Measurements from ENCODE around the gene LFNG.
A peak's percentile ranks its signal among the peaks of the same experiment; 100 is the strongest.
"Not testable (repeated sequence)": the region's sequence is repeated elsewhere in the genome, so short reads cannot be mapped to it uniquely, and the experiment has no call there.

LFNG gene

DNA sequence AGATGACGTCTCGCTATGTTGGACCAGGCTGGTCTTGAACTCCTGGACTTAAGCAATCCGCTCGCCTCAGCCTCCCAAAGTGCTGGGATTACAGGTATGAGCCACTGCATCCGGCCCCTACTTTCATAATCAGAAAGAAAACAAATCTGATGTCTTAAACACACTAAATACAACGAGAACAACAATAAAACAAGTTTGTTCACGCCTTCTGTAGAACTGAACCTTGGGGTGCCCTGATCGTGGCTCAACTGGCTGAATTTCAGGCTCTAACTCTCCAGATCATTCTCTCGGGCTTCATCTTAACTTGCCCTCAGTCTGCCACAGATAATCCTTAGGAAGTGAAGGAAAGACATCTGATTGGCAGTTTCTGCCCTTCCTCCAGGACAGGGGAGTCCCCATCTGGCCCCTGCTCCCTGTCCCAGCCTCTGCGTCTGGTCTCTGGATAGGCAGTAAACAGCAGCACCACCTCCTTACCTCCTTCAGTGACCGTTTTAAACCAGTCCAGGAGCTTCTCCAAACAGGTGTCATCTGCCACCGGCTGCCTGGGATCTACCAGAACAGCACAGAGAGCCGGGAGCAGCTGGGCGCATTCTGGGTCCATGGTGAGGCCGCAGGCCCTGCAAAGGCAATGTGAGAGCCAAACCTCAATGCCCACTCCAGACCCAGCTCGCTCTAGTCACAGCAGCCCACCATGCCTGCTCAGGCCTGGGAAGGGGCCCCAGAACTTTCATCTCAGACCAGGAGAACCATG lies 34.4 kb downstream of the LFNG start:
- no peak for DNase-seq

DNA sequence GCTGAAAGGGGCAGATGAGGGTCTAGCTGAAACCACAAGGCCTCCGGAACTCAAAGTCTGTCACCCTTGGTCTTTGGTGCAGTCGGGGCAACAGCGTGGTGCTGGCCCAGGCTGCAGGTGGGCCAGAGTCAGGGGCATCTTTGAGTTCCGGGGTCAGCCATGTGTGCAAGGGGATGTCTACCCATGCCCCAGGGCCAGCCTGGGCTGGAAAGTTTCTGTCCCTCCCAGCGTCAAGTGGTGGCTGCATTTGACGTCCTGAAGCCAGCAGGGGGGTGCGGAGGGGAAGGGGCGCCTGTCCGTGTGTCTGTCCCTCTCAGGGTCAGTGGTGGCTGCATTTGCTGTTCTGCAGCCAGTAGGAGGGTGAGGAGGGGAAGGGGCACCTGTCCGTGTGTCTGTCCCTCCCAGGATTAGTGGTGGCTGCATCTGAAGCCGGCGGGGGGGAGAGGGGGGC lies 35.1 kb downstream of the LFNG start:
- DNase-seq: no peak

DNA sequence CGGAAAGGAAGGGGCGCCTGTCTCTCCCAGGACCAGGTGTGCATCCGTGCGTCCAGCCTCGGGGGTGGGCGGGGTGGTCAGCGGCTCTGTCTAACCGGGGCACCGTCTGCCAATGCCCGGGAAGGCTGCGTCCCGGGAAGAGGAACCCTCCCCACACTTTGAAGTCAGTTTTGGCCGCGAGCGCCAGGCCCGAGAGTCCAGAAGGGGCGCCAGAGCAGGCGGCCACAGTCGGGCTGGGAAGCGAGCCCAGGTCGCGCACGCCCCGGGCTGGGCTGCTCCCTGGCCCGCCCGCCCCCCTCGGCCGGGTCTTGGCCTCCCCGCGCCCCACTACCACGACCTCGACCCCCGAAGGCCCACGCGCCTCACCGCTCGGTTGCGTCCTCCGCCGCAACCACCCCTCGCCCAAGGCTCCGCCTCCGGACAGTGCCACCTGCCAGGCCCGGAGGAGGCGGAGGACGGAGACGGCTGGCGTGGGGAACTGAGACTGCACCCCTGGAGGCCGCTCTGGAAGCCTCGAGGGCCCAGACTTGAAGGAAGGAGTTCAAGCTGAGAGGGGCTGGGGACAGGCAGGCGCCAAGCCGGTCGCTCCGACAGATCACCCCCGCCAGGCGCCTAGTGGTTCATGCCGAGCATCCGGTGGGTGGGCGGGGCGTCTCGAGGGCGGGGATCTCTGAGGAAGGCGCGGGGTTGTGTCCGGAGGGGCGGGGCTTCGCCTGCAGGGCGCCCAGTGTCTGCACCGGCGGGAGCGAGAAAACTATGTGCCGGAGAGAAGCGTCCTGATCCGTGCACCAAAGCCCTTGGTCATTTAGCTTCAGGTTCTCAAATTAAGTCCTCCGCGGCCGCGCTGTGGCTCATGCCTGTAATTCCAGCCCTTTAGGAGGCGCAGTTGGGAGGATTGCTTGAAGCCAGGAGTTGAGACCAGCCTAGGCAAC lies 35.8 kb downstream of the LFNG start, which contains the start of gene BRAT1:
Gene BRAT1, minus strand, starts transcription at position 404 of the 932 bp plus-strand sequence. CDS start 1,093 bp downstream, outside the sequence.
- peak; percentile 86 for DNase-seq

DNA sequence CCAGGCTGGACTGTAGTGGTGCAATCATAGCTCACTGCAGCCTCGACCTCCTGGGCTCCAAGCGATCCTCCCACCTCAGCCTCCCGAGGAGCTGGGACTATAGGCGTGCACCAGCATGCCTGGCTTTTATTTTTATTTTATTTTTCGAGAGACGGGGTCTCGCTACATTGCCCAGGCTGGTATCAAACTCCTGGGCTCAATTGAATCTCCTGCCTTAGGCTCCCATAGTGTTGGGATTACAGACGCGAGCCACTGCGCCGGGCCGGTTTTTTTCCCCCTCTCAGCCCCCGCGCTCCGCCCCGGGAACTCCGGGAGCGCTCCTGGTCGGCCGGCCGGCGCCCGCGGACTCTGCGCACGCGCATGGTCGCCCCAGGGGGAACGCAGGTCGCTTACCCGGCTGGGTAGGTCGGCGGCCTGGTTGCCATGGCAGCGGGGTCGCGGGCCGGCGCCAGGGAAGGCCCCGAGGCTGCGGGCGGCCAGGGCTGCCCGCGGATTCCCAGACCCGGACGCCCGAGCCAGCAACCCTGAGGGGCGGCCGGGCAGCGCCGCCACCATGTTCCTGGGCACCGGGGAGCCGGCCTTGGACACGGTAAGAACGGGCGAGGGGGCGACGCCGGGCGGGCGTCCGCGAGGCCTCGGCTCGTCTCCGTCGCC lies 39.2 kb downstream of the LFNG start, which contains the start of gene IQCE:
Gene IQCE, plus strand, starts transcription at position 351 of the 654 bp plus-strand sequence. Its CDS starts 203 bp downstream, at position 554.
- peak; percentile 66 for DNase-seq

DNA sequence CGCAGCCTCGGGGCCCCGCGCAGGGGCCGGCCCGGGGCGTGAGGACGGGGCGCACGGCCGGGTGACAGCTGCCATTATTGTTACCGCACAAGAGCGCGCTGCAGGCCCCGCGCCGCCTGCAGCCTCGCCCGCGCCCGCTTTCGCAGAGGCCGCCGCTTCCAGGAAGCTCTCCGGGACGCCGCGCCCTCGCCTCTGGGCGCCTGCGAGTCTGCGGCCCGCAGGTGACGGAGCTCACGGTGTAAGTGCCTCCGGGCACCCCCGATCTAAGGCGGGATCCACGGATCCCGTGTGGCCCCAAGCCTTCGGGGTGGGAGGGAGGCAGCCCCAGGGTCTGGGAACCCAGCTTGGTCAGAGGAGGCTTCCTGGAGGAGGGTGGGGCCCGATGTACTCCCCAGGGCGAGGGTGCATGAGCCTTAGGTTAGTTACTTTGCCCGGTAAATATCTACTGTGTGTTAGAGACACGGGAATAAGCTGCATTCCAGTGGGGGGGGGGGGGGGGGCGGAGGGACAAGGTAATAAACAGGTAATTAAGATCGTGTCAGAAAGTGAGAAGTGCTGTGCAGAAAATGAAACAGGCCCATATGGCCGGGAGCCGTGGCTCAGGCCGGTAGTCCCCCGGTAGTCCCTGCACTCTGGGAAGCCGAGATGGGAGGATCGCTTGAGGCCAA lies 39.8 kb downstream of the LFNG start:
- no peak for DNase-seq

DNA sequence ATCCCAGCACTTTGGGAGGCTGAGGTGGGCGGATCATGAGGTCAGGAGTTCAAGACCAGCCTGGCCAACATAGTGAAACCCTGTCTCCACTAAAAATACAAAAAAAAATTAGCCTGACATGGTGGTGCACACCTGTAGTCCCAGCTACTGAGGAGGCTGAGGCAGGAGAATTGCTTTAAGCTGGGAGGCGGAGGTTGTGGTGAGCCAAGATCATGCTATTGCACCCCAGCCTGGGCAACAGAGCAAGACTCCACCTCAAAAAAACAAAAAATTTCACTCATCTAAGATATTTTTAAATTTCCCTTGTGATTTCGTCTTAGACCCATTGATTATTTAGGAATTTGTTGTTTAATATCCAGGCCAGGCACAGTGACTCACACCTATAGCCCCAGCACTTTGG lies 44.4 kb downstream of the LFNG start:
- DNase-seq: not testable (repeated sequence)

DNA sequence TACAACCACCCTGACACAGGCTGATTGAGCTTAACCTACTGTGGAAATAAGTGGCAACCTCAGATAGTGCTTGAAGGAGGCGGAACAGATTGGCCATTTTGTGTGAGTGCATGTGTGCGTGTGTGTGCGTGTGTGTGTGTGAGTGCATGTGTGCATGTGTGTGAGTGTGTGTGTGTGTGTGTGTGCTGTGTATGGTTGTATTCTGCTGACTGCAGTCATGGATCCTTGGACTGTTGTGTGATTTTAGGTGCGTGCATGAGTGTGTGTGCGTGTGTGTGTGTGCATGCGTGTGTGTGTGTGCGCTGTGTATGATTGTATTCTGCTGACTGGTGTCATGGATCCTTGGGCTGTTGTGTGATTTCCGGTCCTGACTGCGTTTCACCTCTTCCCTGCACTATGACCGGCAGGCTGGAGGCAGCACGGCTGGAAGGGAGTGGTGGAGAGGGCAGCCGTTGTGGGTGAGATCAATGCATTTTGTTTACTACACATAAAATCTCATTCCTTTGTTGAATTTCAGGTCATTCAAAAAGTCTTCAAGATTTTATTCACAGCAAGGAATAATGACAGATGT lies 45.5 kb downstream of the LFNG start:
- DNase-seq: no peak

DNA sequence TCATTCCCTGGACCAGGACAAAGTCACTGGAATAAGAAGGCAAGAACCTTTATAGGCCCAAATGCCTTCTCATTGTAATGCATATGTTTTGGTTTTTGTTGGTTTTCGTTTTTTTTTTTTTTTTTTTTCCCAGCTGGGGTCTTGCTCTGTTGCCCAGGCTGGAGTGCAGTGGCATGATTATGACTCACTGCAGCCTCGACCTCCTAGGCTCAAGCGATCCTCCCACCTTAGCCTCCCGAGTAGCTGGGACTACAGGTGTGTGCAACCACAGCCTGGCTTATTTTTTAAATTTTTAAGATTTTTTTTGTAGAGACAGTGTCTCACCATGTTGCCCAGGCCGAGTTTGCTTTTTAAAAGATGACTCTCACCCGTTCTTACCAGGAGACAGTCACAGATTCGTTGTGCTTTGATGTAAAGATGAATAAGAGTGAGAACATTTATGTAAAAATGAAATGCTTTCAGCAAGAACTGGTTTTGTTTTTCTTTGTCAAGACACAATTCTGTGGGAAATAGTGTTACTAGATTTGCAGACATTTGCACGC lies 46.8 kb downstream of the LFNG start:
- no peak for DNase-seq

DNA sequence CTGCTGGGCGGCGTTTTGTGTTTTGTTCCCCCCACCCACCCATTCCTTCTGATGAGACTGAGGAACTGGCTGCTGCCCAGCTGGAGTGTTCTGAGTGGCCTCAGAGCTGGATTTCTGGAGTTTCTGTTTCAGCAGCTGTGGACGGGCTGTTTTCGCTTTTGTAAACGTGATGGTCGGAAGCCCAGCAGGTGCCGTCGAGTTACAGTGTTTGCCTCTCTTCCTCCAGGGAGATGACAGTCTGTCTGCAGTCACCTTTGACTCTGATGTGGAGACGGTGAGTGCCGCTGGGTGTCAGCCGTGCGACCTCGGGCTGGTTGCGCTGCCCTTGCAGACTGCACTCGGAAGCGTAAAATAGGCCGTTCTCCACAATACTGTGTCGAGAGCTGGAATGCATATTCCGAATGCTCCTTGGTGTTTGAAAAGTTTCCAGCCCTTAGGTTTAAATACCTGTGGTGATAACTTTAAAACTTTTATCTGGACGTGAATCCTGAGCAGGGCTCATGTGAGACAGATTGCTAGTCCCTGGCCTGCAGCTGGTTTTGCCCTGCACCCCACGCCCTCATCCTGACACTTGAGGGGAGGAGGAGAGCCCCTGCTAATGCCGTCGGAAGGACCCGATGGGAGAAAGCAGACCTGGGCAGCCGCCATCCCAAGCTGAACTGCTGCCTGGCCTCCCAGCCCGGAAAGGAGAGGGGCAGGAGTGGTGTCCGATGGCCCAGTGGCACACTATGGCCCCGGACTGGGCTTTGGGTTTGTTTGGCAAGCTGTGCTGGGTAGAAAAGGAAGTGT lies 47.5 kb downstream of the LFNG start:
- DNase-seq: no peak

DNA sequence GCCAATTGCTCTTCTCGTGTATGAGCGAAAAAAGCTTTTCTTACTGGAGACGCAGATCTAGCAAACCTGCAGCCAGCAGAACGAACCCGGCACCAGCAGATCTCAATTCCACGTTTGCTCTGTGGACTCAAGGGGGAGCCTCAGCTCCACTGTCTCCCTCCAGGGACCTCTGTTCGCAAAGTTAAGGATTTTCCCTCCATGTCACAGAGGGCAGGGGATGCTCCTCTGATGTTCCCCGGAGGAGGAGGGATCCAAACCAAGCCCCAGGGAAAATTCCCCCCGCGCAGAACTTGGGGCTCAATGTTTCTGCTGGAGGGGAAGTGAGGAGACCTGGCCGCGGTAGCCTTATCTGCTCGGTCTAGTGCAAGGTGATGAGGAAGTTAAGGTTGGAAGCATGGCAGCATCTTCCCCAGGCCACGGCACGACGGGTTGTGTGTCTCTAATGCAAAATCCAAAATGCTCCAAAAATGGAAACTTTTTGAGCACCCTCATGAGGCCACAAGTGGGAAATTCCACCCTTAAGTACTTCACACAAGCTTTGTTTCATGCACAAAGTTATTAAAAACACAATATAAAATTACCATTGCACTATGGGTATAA lies 48.2 kb downstream of the LFNG start:
- no peak for DNase-seq

DNA sequence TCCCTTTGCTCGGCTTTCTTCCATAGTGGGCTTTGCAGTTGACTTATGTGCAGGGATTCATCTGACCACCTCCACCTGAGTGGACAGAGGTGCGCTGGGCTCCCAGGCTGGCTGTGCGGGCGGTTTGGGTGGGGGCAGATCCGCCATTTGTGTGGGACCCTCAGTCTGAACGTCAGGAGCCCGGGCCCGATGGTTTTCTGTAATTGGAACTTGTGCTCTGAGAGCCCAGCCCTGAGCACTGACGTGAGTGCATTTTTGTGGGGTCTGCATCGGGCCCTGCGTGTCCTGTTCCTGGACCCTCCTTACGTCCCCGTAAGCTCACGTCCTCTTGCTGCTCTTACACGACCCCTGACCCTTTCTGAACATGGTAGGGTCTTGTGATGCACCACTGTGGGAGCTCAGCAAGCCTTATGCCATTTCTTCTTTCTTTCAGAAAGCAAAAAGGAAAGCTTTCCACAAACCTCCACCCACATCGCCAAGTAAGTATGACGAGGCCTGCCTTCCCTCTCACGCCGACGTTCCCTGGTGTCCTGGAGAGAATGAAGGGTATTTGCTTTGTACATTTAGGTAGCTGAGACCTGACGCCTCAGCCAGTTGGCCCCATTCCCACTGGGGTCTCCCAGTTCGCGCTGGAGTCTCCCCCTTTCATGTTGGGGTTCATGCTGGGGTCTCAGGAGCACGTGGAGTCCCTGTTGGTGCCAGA lies 49.1 kb downstream of the LFNG start:
- DNase-seq: no peak

DNA sequence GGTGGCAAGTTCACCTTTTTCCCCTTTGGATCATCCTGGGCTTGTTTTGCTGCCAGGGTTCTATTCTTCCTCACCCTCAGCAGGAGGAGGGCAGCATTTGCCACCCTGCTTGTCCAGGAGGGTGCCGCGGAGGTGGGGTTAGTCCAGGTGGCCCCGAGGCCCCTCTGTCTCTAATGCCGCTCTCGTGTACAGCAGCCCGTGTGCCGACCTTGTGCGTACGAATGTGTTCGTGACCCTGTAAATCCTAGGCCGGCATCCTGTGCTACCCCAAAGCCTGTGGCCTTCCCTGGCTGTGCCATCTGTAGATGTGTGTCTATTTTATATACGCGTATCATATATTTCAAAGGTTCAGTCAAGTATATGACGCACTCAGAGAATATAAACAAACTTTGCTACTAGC lies 49.8 kb downstream of the LFNG start:
- DNase-seq: no peak

DNA sequence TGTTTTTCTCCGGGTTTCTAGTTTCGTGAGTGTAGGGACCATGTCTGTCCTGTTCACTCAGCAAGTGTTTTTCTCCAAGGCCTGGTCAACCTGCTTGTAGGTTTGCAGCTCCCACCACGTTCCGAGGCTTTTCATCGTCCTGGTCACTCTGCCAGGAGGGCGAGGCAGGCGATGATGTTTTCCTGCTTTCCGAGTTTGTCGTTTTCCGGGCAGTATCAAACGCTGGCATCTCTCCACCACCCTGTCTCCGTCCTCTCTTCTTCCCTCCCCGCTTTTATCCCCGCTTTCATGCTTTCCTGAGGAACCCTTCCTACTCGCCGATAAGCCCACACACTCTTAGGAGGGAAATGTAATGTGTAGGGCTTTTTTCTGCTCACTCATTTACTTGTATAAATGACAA lies 50.4 kb downstream of the LFNG start:
- no peak for DNase-seq

DNA sequence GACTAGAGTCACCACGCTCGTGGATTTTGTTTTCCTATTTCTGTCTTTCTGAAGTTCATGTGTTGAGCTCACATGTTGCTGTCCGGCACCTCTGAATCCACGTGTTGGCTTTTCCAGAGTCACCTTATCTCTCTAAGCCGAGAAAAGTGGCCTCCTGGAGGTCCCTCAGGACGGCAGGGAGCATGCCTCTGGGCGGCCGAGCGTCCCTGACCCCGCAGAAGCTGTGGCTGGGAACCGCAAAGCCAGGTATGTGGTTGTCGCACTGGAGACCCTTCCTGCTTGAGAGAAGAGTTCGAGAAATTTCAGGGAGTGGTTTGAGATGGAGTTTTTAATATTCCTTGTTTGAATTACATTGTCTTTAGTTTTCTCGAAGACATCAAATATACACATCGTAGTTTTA lies 51.8 kb downstream of the LFNG start:
- DNase-seq: no peak

DNA sequence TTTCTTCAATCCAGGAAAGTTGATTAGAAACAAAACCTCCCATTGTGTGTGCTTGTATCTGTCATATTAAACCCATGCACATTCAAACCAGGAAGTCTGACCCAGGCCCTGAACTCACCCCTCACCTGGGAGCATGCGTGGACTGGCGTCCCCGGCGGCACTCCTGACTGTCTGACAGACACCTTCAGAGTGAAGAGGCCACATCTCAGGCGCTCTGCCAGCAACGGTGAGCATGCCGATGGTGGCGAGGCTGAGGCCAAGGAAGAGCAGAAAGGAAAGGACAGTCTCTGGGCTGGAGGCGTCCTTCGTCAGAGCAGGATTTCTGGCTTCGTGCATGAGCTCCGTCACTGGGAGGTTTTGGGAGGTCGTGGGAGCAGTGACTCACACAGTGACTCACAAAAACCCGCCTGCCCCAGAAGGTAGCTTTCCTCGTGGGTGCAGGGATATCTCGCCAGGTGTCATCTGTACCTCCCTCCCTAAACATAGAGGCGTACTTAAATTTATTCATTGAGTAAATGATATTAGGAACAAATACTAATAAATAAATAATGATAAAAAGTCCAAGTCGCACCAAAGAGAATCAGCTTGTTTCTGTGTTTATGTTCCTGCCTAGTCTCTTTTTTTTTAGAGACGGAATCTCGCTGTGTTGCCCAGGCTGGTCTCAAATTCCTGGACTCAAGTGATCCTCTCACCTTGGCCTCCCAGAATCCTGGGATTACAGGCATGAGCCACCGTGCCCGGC lies 52.7 kb downstream of the LFNG start:
- peak; percentile 33 for DNase-seq

DNA sequence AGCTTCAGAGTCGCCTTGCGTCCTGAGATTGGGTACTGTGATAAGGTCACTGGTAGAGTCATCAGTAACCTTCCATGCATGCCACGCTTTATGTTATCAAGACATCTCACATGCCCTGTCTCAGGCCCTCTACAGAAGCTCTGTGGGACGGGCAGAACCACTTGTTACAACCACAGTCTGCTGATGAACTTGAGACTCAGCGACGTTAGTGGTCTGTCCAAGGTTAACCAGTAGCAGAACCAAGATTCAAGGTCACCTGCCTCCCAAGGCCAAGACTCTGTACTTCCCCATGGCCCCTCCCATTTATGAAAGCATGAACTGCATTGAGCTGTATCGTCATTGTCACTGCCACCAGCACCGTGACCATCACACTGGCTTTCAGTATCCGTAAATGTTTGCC lies 54.2 kb downstream of the LFNG start:
- no peak for DNase-seq

DNA sequence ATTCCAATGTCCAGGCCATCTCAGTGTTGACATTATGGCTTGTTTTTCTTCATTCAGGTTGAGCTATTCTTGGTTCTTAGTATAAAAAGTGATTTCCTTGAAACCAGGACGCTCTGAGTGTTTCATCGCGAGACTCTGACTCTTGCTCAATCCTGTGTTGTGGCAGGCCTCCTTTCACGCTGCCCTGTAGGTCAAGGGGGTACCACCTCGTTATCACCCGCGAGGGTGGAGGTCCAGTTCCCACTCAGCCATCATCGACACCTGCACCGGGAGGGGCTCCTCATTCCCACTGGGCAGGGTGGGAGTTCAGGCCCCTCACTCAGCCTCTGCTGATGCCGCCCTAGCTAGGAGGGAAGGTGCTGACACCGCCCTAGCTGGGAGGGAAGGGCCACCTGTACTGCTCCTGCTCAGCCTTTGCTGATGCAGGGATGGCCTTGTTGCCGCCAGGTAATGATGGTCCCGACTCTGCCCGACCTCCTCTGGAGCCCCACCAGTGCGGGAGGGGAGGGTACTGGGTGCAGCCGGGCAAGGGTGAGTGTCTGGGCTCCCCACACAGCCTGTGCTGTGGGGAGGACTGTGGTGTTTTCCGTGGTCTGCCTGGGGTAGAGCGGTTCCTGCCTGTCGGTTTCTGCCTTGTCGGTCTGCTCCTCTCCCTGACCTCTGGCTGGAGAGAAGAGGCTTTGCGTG lies 55.6 kb downstream of the LFNG start:
- no peak for DNase-seq

DNA sequence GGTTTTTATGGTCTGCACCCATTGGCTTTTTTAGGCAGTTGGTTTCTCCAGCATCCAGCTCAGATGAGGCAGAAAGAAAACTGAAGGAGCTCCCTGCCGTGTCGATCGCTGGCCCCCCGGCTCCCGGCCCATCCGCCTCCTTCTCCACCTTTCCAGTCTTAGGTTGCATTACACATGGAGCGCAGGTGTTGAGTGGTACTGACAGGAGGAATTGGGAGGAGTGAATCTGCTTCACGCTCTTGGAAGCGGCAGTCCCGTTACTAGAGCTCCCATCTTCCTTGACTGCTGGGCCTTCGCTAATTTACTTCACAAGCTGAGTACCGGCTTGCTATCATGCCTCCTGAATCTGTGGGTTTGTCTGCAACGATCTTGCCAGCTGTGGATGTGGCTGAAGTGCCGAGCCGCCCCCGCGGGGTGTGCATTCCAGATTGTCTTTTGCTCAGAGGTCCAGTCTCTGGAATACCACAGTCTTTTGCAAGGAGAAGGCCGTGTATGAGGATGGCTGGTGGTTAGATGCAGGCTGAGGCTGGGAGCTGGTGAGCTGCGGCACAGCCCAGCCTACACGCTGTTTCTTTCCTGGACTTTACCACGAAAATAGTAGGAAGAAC lies 56.3 kb downstream of the LFNG start:
- DNase-seq: no peak

Data from kidney glomerular epithelial cell (primary cell).